Muscle of arm (tissue), 14 donors: ENCODE data around the gene GALNT1. TPM values are rescaled to one million over a fixed set of nuclear protein-coding genes. Genes with fewer than 3 reads are reported as not detected.
"Not testable (repeated sequence)": the region's sequence is repeated elsewhere in the genome, so short reads cannot be mapped to it uniquely, and the experiment has no call there.

ENCODE experiments used
- DNase-seq: peaks from one replicate; pipeline ENCODE4 v3.0.0-alpha.2; 2013
- long read RNA-seq, 11 donors: transcript quantifications; one replicate each; lab custom pipeline, GENCODE V29; 2026
- polyA plus RNA-seq, 12 donors: library from polyadenylated mRNA; unstranded; fragments of 120-200 nt; gene quantifications; one replicate each; pipeline ENCODE4 v1.2.1, GENCODE V29; 2013; ENCODE audit not compliant: insufficient read length in 12 of 12

The GALNT1 gene
- 100 to 1,000 TPM in 7 of 12 donors, 10 to 100 TPM in 4, not detected in 1; 83.3 to 120 (median 104) TPM for polyA plus RNA-seq
- long read RNA-seq, donor 1, transcript GALNT1-206 (3 exons, 542 nt) = major isoform, 7 of 185 reads
- long read RNA-seq, donor 1, partial matches to known transcripts = 164 of 185 reads
- long read RNA-seq, donor 1, other reads (novel, unspliced or antisense) = 12 of 185 reads
- long read RNA-seq, donor 2, transcript GALNT1-201 (11 exons, 3,847 nt) = major isoform, 6 of 38 reads
- long read RNA-seq, donor 2, partial matches to known transcripts = 31 of 38 reads
- long read RNA-seq, donor 2, other reads (novel, unspliced or antisense) = 0 of 38 reads
- long read RNA-seq, donor 3, partial matches to known transcripts = 0 of 8 reads
- long read RNA-seq, donor 3, other reads (novel, unspliced or antisense) = 6 of 8 reads
- long read RNA-seq, donor 4, partial matches to known transcripts = 0 of 8 reads
- long read RNA-seq, donor 4, other reads (novel, unspliced or antisense) = 7 of 8 reads
- long read RNA-seq, donor 5, partial matches to known transcripts = 7 of 43 reads
- long read RNA-seq, donor 5, other reads (novel, unspliced or antisense) = 32 of 43 reads
- long read RNA-seq, donor 6, partial matches to known transcripts = 0 of 6 reads
- long read RNA-seq, donor 6, other reads (novel, unspliced or antisense) = 5 of 6 reads
- long read RNA-seq, donor 7, partial matches to known transcripts = 7 of 13 reads
- long read RNA-seq, donor 7, other reads (novel, unspliced or antisense) = 5 of 13 reads
- long read RNA-seq, donor 8, partial matches to known transcripts = 0 of 20 reads
- long read RNA-seq, donor 8, other reads (novel, unspliced or antisense) = 16 of 20 reads
- long read RNA-seq, donor 9, partial matches to known transcripts = 0 of 12 reads
- long read RNA-seq, donor 9, other reads (novel, unspliced or antisense) = 9 of 12 reads
- long read RNA-seq, donor 10, partial matches to known transcripts = 6 of 22 reads
- long read RNA-seq, donor 10, other reads (novel, unspliced or antisense) = 15 of 22 reads
- long read RNA-seq, donor 11, partial matches to known transcripts = 22 of 44 reads
- long read RNA-seq, donor 11, other reads (novel, unspliced or antisense) = 18 of 44 reads

- no peak for DNase-seq
Measured at GRCh38 chr18:35581546-35581897, at the start of gene GALNT1. TSS of gene GALNT1 (plus strand) at chr18:35581740. CDS start at chr18:35654663, 72,923 bp downstream.

GRCh38 chr18:35533916-35534405 lies 47.6 kb upstream of the GALNT1 start:
- DNase-seq = no peak

GRCh38 chr18:35535297-35535696 lies 46.2 kb upstream of the GALNT1 start:
- DNase-seq = no peak

GRCh38 chr18:35542356-35542755 lies 39.2 kb upstream of the GALNT1 start:
- no peak for DNase-seq

GRCh38 chr18:35547008-35547605 lies 34.4 kb upstream of the GALNT1 start:
- DNase-seq = no peak

- DNase-seq = no peak
Measured at GRCh38 chr18:35549564-35549963, 32.0 kb upstream of the GALNT1 start.

GRCh38 chr18:35553300-35553699 lies 28.2 kb upstream of the GALNT1 start:
- DNase-seq = no peak

GRCh38 chr18:35555538-35555937 lies 26.0 kb upstream of the GALNT1 start:
- not testable (repeated sequence) for DNase-seq

- DNase-seq = no peak
Measured at GRCh38 chr18:35559867-35560266, 21.7 kb upstream of the GALNT1 start.

GRCh38 chr18:35564795-35565453 lies 16.6 kb upstream of the GALNT1 start:
- no peak for DNase-seq

- no peak for DNase-seq
Measured at GRCh38 chr18:35566019-35566418, 15.5 kb upstream of the GALNT1 start.

- no peak for DNase-seq
Measured at GRCh38 chr18:35570182-35570581, 11.4 kb upstream of the GALNT1 start.

- no peak for DNase-seq
Measured at GRCh38 chr18:35571138-35571537, 10.4 kb upstream of the GALNT1 start.

- DNase-seq = no peak
Measured at GRCh38 chr18:35572644-35573043, 8.9 kb upstream of the GALNT1 start.

- no peak for DNase-seq
Measured at GRCh38 chr18:35573531-35573930, 8.0 kb upstream of the GALNT1 start.

GRCh38 chr18:35576240-35576845 lies 5.2 kb upstream of the GALNT1 start:
- not testable (repeated sequence) for DNase-seq

- DNase-seq = no peak
Measured at GRCh38 chr18:35577045-35577848, 4.3 kb upstream of the GALNT1 start.

GRCh38 chr18:35578481-35578880 lies 3.1 kb upstream of the GALNT1 start:
- DNase-seq = no peak

- DNase-seq = no peak
Measured at GRCh38 chr18:35578936-35579335, 2.6 kb upstream of the GALNT1 start.
